ENCODE results near the gene ABHD4.
"Not testable (repeated sequence)": the region's sequence is repeated elsewhere in the genome, so short reads cannot be mapped to it uniquely, and the experiment has no call there.

Gene ABHD4

GRCh38 chr14:22613736-22614239 lies 15.7 kb downstream of the ABHD4 start:
- H4K91ac ChIP-seq (ENCODE audit: low read depth, low read length, poor library complexity), result no peak overlapping the region

GRCh38 chr14:22614240-22614799 lies 16.2 kb downstream of the ABHD4 start:
- DNase-seq (ENCODE audit: low spot score), result no peak
- no CpG with 5 or more reads among the region's 6 CpGs for WGBS, 2 donors (ENCODE audit: extremely low coverage in 2 of 2, insufficient read length in 2 of 2, insufficient replicate concordance in 1 of 2)
- H3K4me1 ChIP-seq (ENCODE audit: control insufficient read depth in 2 of 2, insufficient read depth in 1 of 2, low read depth in 1 of 2, low read length in 2 of 2), result peaks cover 0 to 3% of the 10 kb centered on the region in 2 donors
- H3K4me2 ChIP-seq (ENCODE audit: insufficient read depth, low read length, poor library complexity, severe bottlenecking), result no peak overlapping the region
- H3K4ac ChIP-seq (ENCODE audit: low read length), result no peak overlapping the region
- no peak overlapping the region for H3K23ac ChIP-seq (ENCODE audit: low read depth, low read length, poor library complexity)
- H2BK120ac ChIP-seq (ENCODE audit: low read depth, low read length), result no peak overlapping the region
- no peak overlapping the region for H2AFZ ChIP-seq (ENCODE audit: low read length)
- no peaks in the 10 kb centered on the region for H3K9me3 ChIP-seq (replicated peaks in 1 of 2; ENCODE audit: control insufficient read depth in 2 of 2, insufficient read depth in 1 of 2, low read depth in 1 of 2, low read length in 2 of 2)
- H2BK12ac ChIP-seq (ENCODE audit: low read length), result no peak overlapping the region
- no peak overlapping the region for H3K9ac ChIP-seq (ENCODE audit: low read depth, low read length, poor library complexity)
- H4K91ac ChIP-seq (ENCODE audit: low read depth, low read length, poor library complexity), result no peak overlapping the region
- H3K14ac ChIP-seq (ENCODE audit: low read length), result no peak overlapping the region
- peaks cover 12 to 18% of the 10 kb centered on the region in 2 donors for H3K36me3 ChIP-seq (replicated peaks in 1 of 2; ENCODE audit: control insufficient read depth in 2 of 2, insufficient read depth in 2 of 2, low read length in 2 of 2)
- H3K27ac ChIP-seq (replicated peaks; ENCODE audit: low read length), result no peak overlapping the region
- no peaks in the 10 kb centered on the region for H3K79me1 ChIP-seq (ENCODE audit: low read depth, low read length)
- no peak overlapping the region for H4K8ac ChIP-seq (ENCODE audit: low read depth, low read length)
- H3K27me3 ChIP-seq (ENCODE audit: control insufficient read depth in 3 of 3, insufficient read depth in 3 of 3, low read depth in 1 of 3, low read length in 3 of 3), result no peaks in the 10 kb centered on the region
- H3K18ac ChIP-seq (ENCODE audit: low read length), result no peak overlapping the region
- no peak overlapping the region for H3K4me3 ChIP-seq (ENCODE audit: low read length in 2 of 2)
- H2AK5ac ChIP-seq (ENCODE audit: low read depth, low read length), result no peak overlapping the region
- H2BK15ac ChIP-seq (ENCODE audit: low read length), result no peak overlapping the region
- H2BK5ac ChIP-seq (ENCODE audit: low read length), result no peak overlapping the region

More at GRCh38 chr14:22613736-22614239, 15.7 kb downstream of the ABHD4 start:
- Histone ChIP-seq H3K4me3 (ENCODE audit: low read length in 2 of 2) (no peak overlapping the region), H2BK12ac (ENCODE audit: low read length) (no peak overlapping the region), H3K36me3 (replicated peaks in 1 of 2; ENCODE audit: control insufficient read depth in 2 of 2, insufficient read depth in 2 of 2, low read length in 2 of 2) (peaks cover 12 to 20% of the 10 kb centered on the region in 2 donors), H4K8ac (ENCODE audit: low read depth, low read length) (no peak overlapping the region), H3K9ac (ENCODE audit: low read depth, low read length, poor library complexity) (no peak overlapping the region), H3K27ac (replicated peaks; ENCODE audit: low read length) (no peak overlapping the region), H3K4ac (ENCODE audit: low read length) (no peak overlapping the region), H3K27me3 (ENCODE audit: control insufficient read depth in 3 of 3, insufficient read depth in 3 of 3, low read depth in 1 of 3, low read length in 3 of 3) (no peaks in the 10 kb centered on the region), H3K4me2 (ENCODE audit: insufficient read depth, low read length, poor library complexity, severe bottlenecking) (no peak overlapping the region), H2BK5ac (ENCODE audit: low read length) (no peak overlapping the region), H3K9me3 (replicated peaks in 1 of 2; ENCODE audit: control insufficient read depth in 2 of 2, insufficient read depth in 1 of 2, low read depth in 1 of 2, low read length in 2 of 2) (no peaks in the 10 kb centered on the region), H3K4me1 (ENCODE audit: control insufficient read depth in 2 of 2, insufficient read depth in 1 of 2, low read depth in 1 of 2, low read length in 2 of 2) (peaks cover 0 to 3% of the 10 kb centered on the region in 2 donors), H2AFZ (ENCODE audit: low read length) (no peak overlapping the region), H3K18ac (ENCODE audit: low read length) (no peak overlapping the region), H2BK15ac (ENCODE audit: low read length) (no peak overlapping the region), H2BK120ac (ENCODE audit: low read depth, low read length) (no peak overlapping the region), H3K79me1 (ENCODE audit: low read depth, low read length) (no peaks in the 10 kb centered on the region), H2AK5ac (ENCODE audit: low read depth, low read length) (no peak overlapping the region), H3K23ac (ENCODE audit: low read depth, low read length, poor library complexity) (no peak overlapping the region), H3K14ac (ENCODE audit: low read length) (peak overlapping the region; percentile 21)
- WGBS, 2 donors (ENCODE audit: extremely low coverage in 2 of 2, insufficient read length in 2 of 2, insufficient replicate concordance in 1 of 2), result no CpG with 5 or more reads among the region's 3 CpGs
- no peak for DNase-seq (ENCODE audit: low spot score)

GRCh38 chr14:22615765-22616164 lies 17.7 kb downstream of the ABHD4 start:
- H4K91ac ChIP-seq (ENCODE audit: low read depth, low read length, poor library complexity); H3K27me3 ChIP-seq (ENCODE audit: control insufficient read depth in 3 of 3, insufficient read depth in 3 of 3, low read depth in 1 of 3, low read length in 3 of 3); H2BK15ac ChIP-seq (ENCODE audit: low read length); H2BK120ac ChIP-seq (ENCODE audit: low read depth, low read length); H2BK5ac ChIP-seq (ENCODE audit: low read length); H3K4me2 ChIP-seq (ENCODE audit: insufficient read depth, low read length, poor library complexity, severe bottlenecking); H3K4ac ChIP-seq (ENCODE audit: low read length); H3K9ac ChIP-seq (ENCODE audit: low read depth, low read length, poor library complexity); H3K79me1 ChIP-seq (ENCODE audit: low read depth, low read length); H3K23ac ChIP-seq (ENCODE audit: low read depth, low read length, poor library complexity); H3K4me3 ChIP-seq (ENCODE audit: low read length in 2 of 2); H4K8ac ChIP-seq (ENCODE audit: low read depth, low read length); H3K27ac ChIP-seq (replicated peaks; ENCODE audit: low read length); DNase-seq (ENCODE audit: low spot score); H3K4me1 ChIP-seq (ENCODE audit: control insufficient read depth in 2 of 2, insufficient read depth in 1 of 2, low read depth in 1 of 2, low read length in 2 of 2); H3K9me3 ChIP-seq (replicated peaks in 1 of 2; ENCODE audit: control insufficient read depth in 2 of 2, insufficient read depth in 1 of 2, low read depth in 1 of 2, low read length in 2 of 2); H3K14ac ChIP-seq (ENCODE audit: low read length); H2AFZ ChIP-seq (ENCODE audit: low read length); H3K18ac ChIP-seq (ENCODE audit: low read length); H2AK5ac ChIP-seq (ENCODE audit: low read depth, low read length); H2BK12ac ChIP-seq (ENCODE audit: low read length): not testable (repeated sequence)
- H3K36me3 ChIP-seq (replicated peaks in 1 of 2; ENCODE audit: control insufficient read depth in 2 of 2, insufficient read depth in 2 of 2, low read length in 2 of 2), result peaks cover 8 to 11% of the 10 kb centered on the region in 2 donors
- no CpG with 5 or more reads among the region's 2 CpGs for WGBS, 2 donors (ENCODE audit: extremely low coverage in 2 of 2, insufficient read length in 2 of 2, insufficient replicate concordance in 1 of 2)

- Histone ChIP-seq H3K27me3 (ENCODE audit: control insufficient read depth in 3 of 3, insufficient read depth in 3 of 3, low read depth in 1 of 3, low read length in 3 of 3) (no peaks in the 10 kb centered on the region), H3K27ac (replicated peaks; ENCODE audit: low read length) (no peak overlapping the region), H3K14ac (ENCODE audit: low read length) (no peak overlapping the region), H3K79me1 (ENCODE audit: low read depth, low read length) (no peaks in the 10 kb centered on the region), H2BK12ac (ENCODE audit: low read length) (no peak overlapping the region), H3K36me3 (replicated peaks in 1 of 2; ENCODE audit: control insufficient read depth in 2 of 2, insufficient read depth in 2 of 2, low read length in 2 of 2) (no peaks in the 10 kb centered on the region), H3K4ac (ENCODE audit: low read length) (no peak overlapping the region), H3K23ac (ENCODE audit: low read depth, low read length, poor library complexity) (no peak overlapping the region), H2AK5ac (ENCODE audit: low read depth, low read length) (no peak overlapping the region), H3K4me2 (ENCODE audit: insufficient read depth, low read length, poor library complexity, severe bottlenecking) (no peak overlapping the region), H2BK5ac (ENCODE audit: low read length) (no peak overlapping the region), H3K9ac (ENCODE audit: low read depth, low read length, poor library complexity) (no peak overlapping the region), H4K8ac (ENCODE audit: low read depth, low read length) (no peak overlapping the region), H3K18ac (ENCODE audit: low read length) (no peak overlapping the region), H3K9me3 (replicated peaks in 1 of 2; ENCODE audit: control insufficient read depth in 2 of 2, insufficient read depth in 1 of 2, low read depth in 1 of 2, low read length in 2 of 2) (peaks cover 2% of the 10 kb centered on the region in 2 donors), H2BK15ac (ENCODE audit: low read length) (no peak overlapping the region), H3K4me1 (ENCODE audit: control insufficient read depth in 2 of 2, insufficient read depth in 1 of 2, low read depth in 1 of 2, low read length in 2 of 2) (no peaks in the 10 kb centered on the region), H2AFZ (ENCODE audit: low read length) (no peak overlapping the region), H3K4me3 (ENCODE audit: low read length in 2 of 2) (no peak overlapping the region), H2BK120ac (ENCODE audit: low read depth, low read length) (no peak overlapping the region), H4K91ac (ENCODE audit: low read depth, low read length, poor library complexity) (no peak overlapping the region)
- no peak for DNase-seq (ENCODE audit: low spot score)
- no CpG with 5 or more reads among the region's 2 CpGs for whole genome bisulfite sequencing, 2 donors (ENCODE audit: extremely low coverage in 2 of 2, insufficient read length in 2 of 2, insufficient replicate concordance in 1 of 2)
Measured at GRCh38 chr14:22622255-22622654, 24.2 kb downstream of the ABHD4 start.

Data from neuronal stem cell (in vitro differentiated cells).